Thoracic aorta (tissue), 2 donors: ENCODE results near the gene NTN3. TPM values are rescaled to one million over a fixed set of nuclear protein-coding genes. Genes with fewer than 3 reads are reported as not detected.

ENCODE experiments used
- ATAC-seq: fragments of 150-250 bp; one replicate; pipeline ENCODE4 v1.8.0; 2017; ENCODE audit warnings: low read depth; ENCODE audit not compliant: insufficient number of reproducible peaks, low FRiP score
- DNase-seq: peaks from one replicate; pipeline ENCODE4 v3.0.0-alpha.2; 2020; ENCODE audit warnings: low spot score
- H3K27ac ChIP-seq, 2 donors: fragments of 200-600 bp; sonication (generic); 1 replicate in 1 of 2; 2 replicates in 1 of 2; pipeline ENCODE4 v1.5.1; 2016; ENCODE audit warnings: mild to moderate bottlenecking in 2 of 2, moderate library complexity in 2 of 2
- H3K27me3 ChIP-seq: fragments of 200-600 bp; sonication (generic); replicated peaks from 2 replicates; pipeline ENCODE4 v1.6.0; 2016; ENCODE audit warnings: mild to moderate bottlenecking; ENCODE audit not compliant: insufficient read depth
- H3K36me3 ChIP-seq: fragments of 200-600 bp; sonication (generic); one replicate; pipeline ENCODE4 v1.5.1; 2016
- H3K4me1 ChIP-seq, 2 donors: fragments of 200-600 bp; sonication (generic); 1 replicate in 1 of 2; 2 replicates in 1 of 2; pipeline versions ENCODE4 v1.5.1 to v1.6.0; 2016; ENCODE audit warnings: low read depth in 2 of 2, mild to moderate bottlenecking in 1 of 2; ENCODE audit not compliant: control insufficient read depth in 1 of 2
- H3K4me3 ChIP-seq: fragments of 200-600 bp; sonication (generic); 2 replicates; pipeline ENCODE4 v1.5.1; 2016; ENCODE audit warnings: mild to moderate bottlenecking
- H3K9me3 ChIP-seq: fragments of 200-600 bp; sonication (generic); 2 replicates; pipeline ENCODE4 v1.5.1; 2016
- total RNA-seq, 2 donors: library from RNA; depleted of rRNA; stranded (reverse); fragments of >200 nt; gene quantifications; one replicate each; pipeline versions ENCODE4 v1.1.0 to v1.2.3, GENCODE V29; 2016
- TF ChIP-seq, protein P1 (sequence below): fragments of 200-600 bp; sonication (generic); IDR thresholded peaks from one replicate; pipeline ENCODE4 v1.5.1; 2019; ENCODE audit warnings: antibody characterized with exemption

Gene NTN3
- total RNA-seq = under 1 TPM in 1 of 2 donors, not detected in 1; 0.28 TPM

GRCh38 chr16:2471016-2471652 is at the start of gene NTN3:
TSS of gene NTN3 (plus strand) at chr16:2471297. CDS start at chr16:2471702, 405 bp downstream.
- Histone ChIP-seq H3K4me3 (peak within 1 kb of the TSS; percentile 47), H3K27me3 (no peaks in the 10 kb centered on the region), H3K27ac (no peak within 1 kb of the TSS), H3K9me3 (no peaks in the 10 kb centered on the region), H3K36me3 (no peaks in the 10 kb centered on the region), H3K4me1 (peaks cover 34 to 50% of the 10 kb centered on the region in 2 donors)
- TF ChIP-seq, protein P1, sequence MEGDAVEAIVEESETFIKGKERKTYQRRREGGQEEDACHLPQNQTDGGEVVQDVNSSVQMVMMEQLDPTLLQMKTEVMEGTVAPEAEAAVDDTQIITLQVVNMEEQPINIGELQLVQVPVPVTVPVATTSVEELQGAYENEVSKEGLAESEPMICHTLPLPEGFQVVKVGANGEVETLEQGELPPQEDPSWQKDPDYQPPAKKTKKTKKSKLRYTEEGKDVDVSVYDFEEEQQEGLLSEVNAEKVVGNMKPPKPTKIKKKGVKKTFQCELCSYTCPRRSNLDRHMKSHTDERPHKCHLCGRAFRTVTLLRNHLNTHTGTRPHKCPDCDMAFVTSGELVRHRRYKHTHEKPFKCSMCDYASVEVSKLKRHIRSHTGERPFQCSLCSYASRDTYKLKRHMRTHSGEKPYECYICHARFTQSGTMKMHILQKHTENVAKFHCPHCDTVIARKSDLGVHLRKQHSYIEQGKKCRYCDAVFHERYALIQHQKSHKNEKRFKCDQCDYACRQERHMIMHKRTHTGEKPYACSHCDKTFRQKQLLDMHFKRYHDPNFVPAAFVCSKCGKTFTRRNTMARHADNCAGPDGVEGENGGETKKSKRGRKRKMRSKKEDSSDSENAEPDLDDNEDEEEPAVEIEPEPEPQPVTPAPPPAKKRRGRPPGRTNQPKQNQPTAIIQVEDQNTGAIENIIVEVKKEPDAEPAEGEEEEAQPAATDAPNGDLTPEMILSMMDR = no peak
- no peak for ATAC-seq
- DNase-seq = no peak

DNA sequence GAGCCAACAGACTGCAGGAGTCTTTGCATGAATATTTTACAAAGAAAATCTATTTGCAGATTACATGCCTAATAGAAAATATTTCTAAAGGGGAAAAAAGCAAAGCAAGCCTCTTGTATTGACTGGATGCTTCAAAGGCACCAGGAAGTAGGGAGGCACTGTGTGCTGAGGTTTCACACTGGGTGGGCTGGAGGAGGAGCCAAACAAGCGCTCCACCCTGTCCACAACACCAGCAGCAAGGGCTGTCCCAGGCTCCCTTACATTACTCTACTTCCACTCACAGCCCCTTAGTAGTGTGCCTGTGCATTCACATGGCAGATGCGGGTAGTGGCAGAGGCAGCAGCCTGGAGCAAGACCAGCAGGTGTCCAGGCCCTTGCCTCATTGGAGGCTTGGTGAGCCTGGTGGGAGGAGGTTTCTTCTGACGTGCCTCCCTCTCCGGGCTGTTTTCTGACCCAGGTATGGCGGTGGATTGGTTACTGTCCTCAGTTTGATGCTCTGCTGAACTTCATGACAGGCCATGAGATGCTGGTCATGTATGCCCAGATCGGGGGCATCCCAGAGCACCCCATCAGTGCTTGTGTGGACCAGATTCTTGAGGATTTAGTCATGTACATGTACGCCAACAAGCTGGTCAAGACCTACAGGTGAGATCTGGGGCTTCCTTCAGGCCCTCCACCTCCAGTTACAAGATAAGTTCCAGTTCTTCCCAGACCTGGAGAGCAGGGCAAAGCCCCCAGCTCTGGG is 48.8 kb upstream of the NTN3 start:
- ATAC-seq = no peak
- no peaks in the 10 kb centered on the region for H3K27me3 ChIP-seq
- no peak overlapping the region for H3K27ac ChIP-seq
- H3K4me3 ChIP-seq = no peak overlapping the region
- H3K36me3 ChIP-seq = no peaks in the 10 kb centered on the region
- no peak for DNase-seq
- TF ChIP-seq, protein P1 = no peak
- H3K4me1 ChIP-seq = no peaks in the 10 kb centered on the region
- no peaks in the 10 kb centered on the region for H3K9me3 ChIP-seq

DNA sequence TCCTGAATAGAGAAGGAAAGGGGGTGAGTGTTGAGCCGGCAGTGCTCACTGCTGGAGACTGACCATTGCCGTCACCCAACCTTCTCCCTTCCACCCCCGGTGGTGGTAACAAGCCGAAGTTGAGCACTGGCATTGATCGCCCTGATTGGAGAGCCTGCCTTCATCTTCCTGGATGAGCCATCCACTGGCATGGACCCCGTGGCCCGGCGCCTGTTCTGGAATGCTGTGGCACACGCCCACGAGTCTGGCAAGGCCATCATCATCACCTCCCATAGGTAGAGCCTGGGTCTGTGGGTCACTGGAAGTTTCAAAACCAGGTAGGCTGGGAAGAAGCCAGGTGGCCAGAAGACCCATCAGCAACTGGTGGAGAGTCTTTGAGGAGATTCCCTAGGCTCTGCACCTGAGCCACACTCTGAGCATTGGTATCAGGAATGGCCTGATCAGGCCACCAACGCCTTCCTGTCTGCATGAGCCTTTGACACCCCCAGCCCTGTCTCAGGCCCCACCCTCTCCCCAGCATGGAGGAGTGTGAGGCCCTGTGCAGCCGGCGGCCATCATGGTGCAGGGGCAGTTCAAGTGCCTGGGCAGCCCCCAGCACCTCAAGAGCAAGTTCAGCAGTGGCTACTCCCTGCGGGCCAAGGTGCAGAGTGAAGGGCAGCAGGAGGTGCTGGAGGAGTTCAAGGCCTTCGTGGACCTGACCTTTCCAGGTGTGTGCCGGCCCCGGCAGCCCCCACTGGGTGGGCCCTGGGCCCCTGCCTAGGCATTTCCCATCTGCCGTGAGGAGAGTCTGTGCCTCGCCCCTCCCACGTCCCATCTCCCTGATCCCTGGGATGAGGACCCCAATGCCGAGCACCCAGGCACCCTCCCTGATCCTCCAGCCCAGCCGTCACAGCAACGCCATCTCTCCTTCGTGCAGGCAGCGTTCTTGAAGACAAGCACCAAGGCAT is 46.8 kb upstream of the NTN3 start:
- no peak for ATAC-seq
- Histone ChIP-seq H3K4me1 (peaks cover 0 to 7% of the 10 kb centered on the region in 2 donors), H3K27ac (no peak overlapping the region), H3K27me3 (no peaks in the 10 kb centered on the region), H3K9me3 (no peaks in the 10 kb centered on the region), H3K36me3 (no peaks in the 10 kb centered on the region), H3K4me3 (no peak overlapping the region)
- no peak for DNase-seq
- TF ChIP-seq, protein P1 = no peak

DNA sequence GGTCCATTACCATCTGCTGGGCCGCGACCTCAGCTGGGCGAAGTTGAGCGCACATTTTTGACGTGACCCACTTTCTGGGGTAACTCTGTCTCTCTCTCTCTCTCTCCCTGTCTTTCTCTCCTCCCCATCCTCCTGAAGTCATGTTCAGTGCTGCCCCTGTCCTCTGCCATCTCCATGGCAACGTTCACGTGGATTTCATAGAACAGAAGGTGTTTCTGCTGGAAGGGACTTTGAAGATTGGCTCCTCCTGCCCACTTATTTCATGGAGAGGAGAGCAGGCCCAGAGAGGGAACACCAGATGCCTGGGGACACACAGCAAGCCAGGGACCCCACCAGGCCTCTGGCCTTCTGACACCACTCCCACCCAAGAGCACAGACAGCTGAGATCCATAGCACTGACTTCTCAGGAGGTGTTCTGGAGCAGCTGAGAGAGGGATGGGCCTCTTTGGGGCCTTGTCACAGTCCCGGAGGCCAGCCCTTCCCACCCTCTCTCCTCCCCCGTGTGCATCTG is 46.0 kb upstream of the NTN3 start:
- H3K27me3 ChIP-seq = no peaks in the 10 kb centered on the region
- no peak for DNase-seq

More for the DNA sequence above, 46.0 kb upstream of the NTN3 start:
- H3K9me3 ChIP-seq = no peaks in the 10 kb centered on the region
- no peak overlapping the region for H3K27ac ChIP-seq
- TF ChIP-seq, protein P1 = no peak
- H3K4me1 ChIP-seq = peaks cover 2 to 12% of the 10 kb centered on the region in 2 donors
- H3K36me3 ChIP-seq = no peaks in the 10 kb centered on the region
- H3K4me3 ChIP-seq = no peak overlapping the region
- no peak for ATAC-seq
